GM19467 (cell line): Measurements from ENCODE around the gene PAK5.

Experiments used
- ATAC-seq: cut with Tn5 transposase; IDR thresholded peaks from one replicate; pipeline ENCODE4 v1.9.1; 2021; ENCODE audit warnings: mild to moderate bottlenecking, moderate library complexity; ENCODE audit not compliant: unreplicated experiment

PAK5 gene

GRCh38 chr20:9838378-9839295, at the start of gene PAK5:
Gene PAK5 (minus strand): TSS chr20:9839076. CDS start chr20:9644328, 194,748 bp downstream.
- no peak for ATAC-seq

- ATAC-seq: no peak
Observed at GRCh38 chr20:9887706-9888105, 48.8 kb upstream of the PAK5 start.

GRCh38 chr20:9886227-9886626, 47.4 kb upstream of the PAK5 start:
- no peak for ATAC-seq

GRCh38 chr20:9884666-9885065, 45.8 kb upstream of the PAK5 start:
- no peak for ATAC-seq

GRCh38 chr20:9884061-9884460, 45.2 kb upstream of the PAK5 start:
- ATAC-seq: no peak

GRCh38 chr20:9877932-9878495, 39.1 kb upstream of the PAK5 start:
- ATAC-seq: no peak

GRCh38 chr20:9867196-9867980, 28.5 kb upstream of the PAK5 start:
- ATAC-seq: no peak

GRCh38 chr20:9852566-9852965, 13.7 kb upstream of the PAK5 start:
- no peak for ATAC-seq

- no peak for ATAC-seq
Observed at GRCh38 chr20:9839626-9840025, 750 bp upstream of the PAK5 start.

GRCh38 chr20:9838035-9838377, 870 bp downstream of the PAK5 start:
- no peak for ATAC-seq

GRCh38 chr20:9837634-9838033, 1.2 kb downstream of the PAK5 start:
- ATAC-seq: no peak

GRCh38 chr20:9835302-9835701, 3.6 kb downstream of the PAK5 start:
- no peak for ATAC-seq

GRCh38 chr20:9831032-9831431, 7.8 kb downstream of the PAK5 start:
- no peak for ATAC-seq

GRCh38 chr20:9829835-9830234, 9.0 kb downstream of the PAK5 start:
- ATAC-seq: no peak

GRCh38 chr20:9817654-9818053, 21.2 kb downstream of the PAK5 start:
- ATAC-seq: no peak

- no peak for ATAC-seq
Observed at GRCh38 chr20:9815632-9816031, 23.2 kb downstream of the PAK5 start.

- no peak for ATAC-seq
Observed at GRCh38 chr20:9810738-9811137, 28.1 kb downstream of the PAK5 start.

GRCh38 chr20:9809271-9809670, 29.6 kb downstream of the PAK5 start:
- ATAC-seq: no peak

GRCh38 chr20:9808166-9808565, 30.7 kb downstream of the PAK5 start:
- no peak for ATAC-seq

GRCh38 chr20:9807136-9807535, 31.7 kb downstream of the PAK5 start:
- ATAC-seq: no peak

- ATAC-seq: no peak
Observed at GRCh38 chr20:9800421-9800820, 38.5 kb downstream of the PAK5 start.

- no peak for ATAC-seq
Observed at GRCh38 chr20:9794831-9795230, 44.0 kb downstream of the PAK5 start.
